Mesenchymal stem cell (in vitro differentiated cells and primary cell): ENCODE results near the gene OR2V2.

ENCODE experiments used
- DNase-seq: peaks from one replicate; pipeline ENCODE4 v3.0.0-alpha.2; 2013
- H2AFZ ChIP-seq: one replicate; pipeline ENCODE4 v1.6.1; 2013; ENCODE audit warnings: low read depth, mild to moderate bottlenecking, control low read depth, inconsistent platforms, low read length, moderate library complexity
- H2AK5ac ChIP-seq: 2 replicates; pipeline ENCODE4 v1.6.1; 2013; ENCODE audit warnings: low read length, moderate library complexity, mild to moderate bottlenecking, inconsistent platforms; ENCODE audit not compliant: severe bottlenecking
- H2BK120ac ChIP-seq: one replicate; pipeline ENCODE4 v1.6.1; 2013; ENCODE audit warnings: low read depth, mild to moderate bottlenecking, inconsistent platforms, low read length, moderate library complexity
- H2BK12ac ChIP-seq, 2 experiments: one replicate each; pipeline ENCODE4 v1.6.1; 2013; ENCODE audit warnings: inconsistent platforms in 2 of 2, low read length in 2 of 2, mild to moderate bottlenecking in 2 of 2, moderate library complexity in 2 of 2, control low read depth in 1 of 2
- H2BK15ac ChIP-seq: one replicate; pipeline ENCODE4 v1.6.1; 2013; ENCODE audit warnings: mild to moderate bottlenecking, low read depth, inconsistent platforms; ENCODE audit not compliant: poor library complexity, severe bottlenecking
- H2BK5ac ChIP-seq: 2 replicates; pipeline ENCODE4 v1.6.1; 2013; ENCODE audit warnings: low read depth, mild to moderate bottlenecking, low read length, control low read depth, inconsistent platforms; ENCODE audit not compliant: poor library complexity, severe bottlenecking
- H3K14ac ChIP-seq, 2 experiments: one replicate each; pipeline ENCODE4 v1.6.1; 2013; ENCODE audit warnings: inconsistent platforms in 2 of 2, low read length in 2 of 2, control low read depth in 1 of 2, mild to moderate bottlenecking in 1 of 2, moderate library complexity in 1 of 2
- H3K18ac ChIP-seq, 2 experiments: one replicate each; pipeline ENCODE4 v1.6.1; 2013; ENCODE audit warnings: inconsistent platforms in 2 of 2, low read length in 2 of 2, control low read depth in 1 of 2, low read depth in 1 of 2, mild to moderate bottlenecking in 1 of 2
- H3K23ac ChIP-seq, 2 experiments: one replicate each; pipeline ENCODE4 v1.6.1; 2013; ENCODE audit warnings: inconsistent platforms in 2 of 2, low read length in 2 of 2, mild to moderate bottlenecking in 2 of 2, moderate library complexity in 2 of 2, control low read depth in 1 of 2
- H3K27ac ChIP-seq: 2 replicates; pipeline ENCODE4 v1.5.1; 2013; ENCODE audit warnings: mild to moderate bottlenecking, moderate library complexity, low read length, control low read depth, inconsistent platforms; ENCODE audit not compliant: poor library complexity, severe bottlenecking
- H3K27me3 ChIP-seq, 2 experiments: 2 replicates each; pipeline versions ENCODE4 v1.6.1 to v1.7.0; 2013; ENCODE audit warnings: low read length in 2 of 2, mild to moderate bottlenecking in 2 of 2, moderate library complexity in 2 of 2, control low read depth in 1 of 2, inconsistent platforms in 1 of 2; ENCODE audit not compliant: control insufficient read depth in 1 of 2, insufficient read depth in 1 of 2
- H3K36me3 ChIP-seq, 2 experiments: 2 replicates each; pipeline versions ENCODE4 v1.6.1 to v1.7.0; 2013; ENCODE audit warnings: low read length in 2 of 2, control low read depth in 1 of 2, inconsistent platforms in 1 of 2, low read depth in 1 of 2, mild to moderate bottlenecking in 1 of 2; ENCODE audit not compliant: insufficient read depth in 2 of 2, control insufficient read depth in 1 of 2
- H3K4ac ChIP-seq, 2 experiments: one replicate each; pipeline ENCODE4 v1.6.1; 2013; ENCODE audit warnings: inconsistent platforms in 2 of 2, low read length in 2 of 2, mild to moderate bottlenecking in 2 of 2, moderate library complexity in 2 of 2, control low read depth in 1 of 2, low read depth in 1 of 2
- H3K4me1 ChIP-seq: 2 replicates; pipeline ENCODE4 v1.6.1; 2013; ENCODE audit warnings: low read depth, low read length, control low read depth; ENCODE audit not compliant: control insufficient read depth, insufficient read depth
- H3K4me2 ChIP-seq: 2 replicates; pipeline ENCODE4 v1.6.1; 2013; ENCODE audit warnings: low read length, mild to moderate bottlenecking, inconsistent platforms; ENCODE audit not compliant: poor library complexity, severe bottlenecking
- H3K4me3 ChIP-seq, 2 experiments: 2 replicates each; pipeline versions ENCODE4 v1.5.1 to v1.7.0; 2013; ENCODE audit warnings: low read length in 2 of 2, mild to moderate bottlenecking in 2 of 2, control low read depth in 1 of 2, low read depth in 1 of 2; ENCODE audit not compliant: insufficient read depth in 1 of 2
- H3K79me1 ChIP-seq: replicated peaks from 2 replicates; pipeline ENCODE4 v1.6.1; 2013; ENCODE audit warnings: mild to moderate bottlenecking, control low read depth, low read length, inconsistent platforms; ENCODE audit not compliant: poor library complexity, severe bottlenecking
- H3K9ac ChIP-seq: 2 replicates; pipeline ENCODE4 v1.7.0; 2013; ENCODE audit warnings: mild to moderate bottlenecking, low read length, moderate library complexity
- H3K9me3 ChIP-seq: 2 replicates; pipeline ENCODE4 v1.7.0; 2013; ENCODE audit warnings: mild to moderate bottlenecking, low read length; ENCODE audit not compliant: control insufficient read depth
- H4K8ac ChIP-seq: one replicate; pipeline ENCODE4 v1.6.1; 2013; ENCODE audit warnings: inconsistent platforms, mild to moderate bottlenecking, low read length, moderate library complexity
- H4K91ac ChIP-seq: one replicate; pipeline ENCODE4 v1.6.1; 2013; ENCODE audit warnings: mild to moderate bottlenecking, low read length, inconsistent platforms
- WGBS: methylation state at CpG from one replicate; pipeline ENCODE4 v1.1.7; 2013; ENCODE audit warnings: mixed read lengths; 5-methylcytosine and 5-hydroxymethylcytosine counted together

The OR2V2 gene

GRCh38 chr5:181185560-181185959, 38.2 kb downstream of the OR2V2 start:
- Histone ChIP-seq H3K23ac (no peak overlapping the region), H3K4me3 (no peak overlapping the region), H3K79me1 (no peaks in the 10 kb centered on the region), H2BK12ac (no peak overlapping the region), H4K8ac (no peak overlapping the region), H3K36me3 (no peaks in the 10 kb centered on the region), H3K4me2 (no peak overlapping the region), H2AFZ (no peak overlapping the region), H2BK120ac (no peak overlapping the region), H3K14ac (no peak overlapping the region), H3K4ac (no peak overlapping the region), H3K18ac (no peak overlapping the region), H3K4me1 (peaks cover 9% of the 10 kb centered on the region), H2BK15ac (no peak overlapping the region), H3K27ac (no peak overlapping the region), H3K9ac (no peak overlapping the region), H2AK5ac (no peak overlapping the region), H3K9me3 (no peaks in the 10 kb centered on the region), H3K27me3 (peaks cover 0 to 2% of the 10 kb centered on the region in 2 experiments), H4K91ac (no peak overlapping the region), H2BK5ac (no peak overlapping the region)
- WGBS: 96% methylated on average over 13 of the region's 13 CpGs
- DNase-seq: no peak

- Histone ChIP-seq H3K9me3 (no peaks in the 10 kb centered on the region), H3K4me1 (peaks cover 12% of the 10 kb centered on the region), H3K4me3 (no peak overlapping the region), H3K9ac (no peak overlapping the region), H2BK15ac (no peak overlapping the region), H3K4me2 (no peak overlapping the region), H3K27me3 (no peaks in the 10 kb centered on the region), H3K27ac (no peak overlapping the region), H2BK5ac (no peak overlapping the region), H2AK5ac (no peak overlapping the region), H4K8ac (no peak overlapping the region), H2BK12ac (no peak overlapping the region), H3K23ac (no peak overlapping the region), H2BK120ac (no peak overlapping the region), H3K18ac (no peak overlapping the region), H4K91ac (no peak overlapping the region), H3K36me3 (no peaks in the 10 kb centered on the region), H3K4ac (no peak overlapping the region), H3K79me1 (no peaks in the 10 kb centered on the region), H2AFZ (no peak overlapping the region), H3K14ac (no peak overlapping the region)
- DNase-seq: no peak
- 90% methylated on average over 6 of the region's 6 CpGs for WGBS
Observed at GRCh38 chr5:181186022-181186421, 38.6 kb downstream of the OR2V2 start.

- H3K23ac ChIP-seq: no peak overlapping the region
- H3K4ac ChIP-seq: no peak overlapping the region
- H3K79me1 ChIP-seq: no peaks in the 10 kb centered on the region
- peak overlapping the region; percentile 62 for H3K4me2 ChIP-seq
- H3K14ac ChIP-seq: no peak overlapping the region
- peak overlapping the region; percentile 34 to 94 for H3K4me3 ChIP-seq
- no peak overlapping the region for H2AK5ac ChIP-seq
- H3K27ac ChIP-seq: peak overlapping the region; percentile 89
- H3K4me1 ChIP-seq: peaks cover 13% of the 10 kb centered on the region
- no peaks in the 10 kb centered on the region for H3K9me3 ChIP-seq
- no peak overlapping the region for H2BK5ac ChIP-seq
- no peak for DNase-seq
- H2AFZ ChIP-seq: no peak overlapping the region
- no peak overlapping the region for H4K8ac ChIP-seq
- H2BK12ac ChIP-seq: no peak overlapping the region
- no peaks in the 10 kb centered on the region for H3K27me3 ChIP-seq
- no peak overlapping the region for H2BK120ac ChIP-seq
- no peak overlapping the region for H2BK15ac ChIP-seq
- peak overlapping the region; percentile 57 for H3K9ac ChIP-seq
- no peaks in the 10 kb centered on the region for H3K36me3 ChIP-seq
- H4K91ac ChIP-seq: no peak overlapping the region
- 27% methylated on average over 8 of the region's 8 CpGs for WGBS
- H3K18ac ChIP-seq: no peak overlapping the region
Observed at GRCh38 chr5:181186986-181187499, 39.7 kb downstream of the OR2V2 start.

GRCh38 chr5:181187500-181188213, 40.3 kb downstream of the OR2V2 start:
- Histone ChIP-seq H3K4me1 (peaks cover 18% of the 10 kb centered on the region), H3K9me3 (no peaks in the 10 kb centered on the region), H3K18ac (peak overlapping the region in 1 of 2 experiments; percentile 60), H2AFZ (no peak overlapping the region), H4K91ac (no peak overlapping the region), H3K36me3 (no peaks in the 10 kb centered on the region), H3K4me2 (peak overlapping the region; percentile 62), H3K79me1 (no peaks in the 10 kb centered on the region), H2AK5ac (no peak overlapping the region), H2BK5ac (no peak overlapping the region), H3K14ac (no peak overlapping the region), H2BK15ac (no peak overlapping the region), H2BK120ac (no peak overlapping the region), H3K27me3 (no peaks in the 10 kb centered on the region), H3K4ac (no peak overlapping the region), H3K9ac (peak overlapping the region; percentile 57), H3K23ac (no peak overlapping the region), H4K8ac (no peak overlapping the region), H3K4me3 (peak overlapping the region; percentile 29 to 94), H3K27ac (peak overlapping the region; percentile 89), H2BK12ac (no peak overlapping the region)
- peak; percentile 91 for DNase-seq
- 2% methylated on average over 34 of the region's 37 CpGs for WGBS
